HG03520 (cell line): ENCODE results near the gene IRF8.

ENCODE experiments used
- ATAC-seq: cut with Tn5 transposase; IDR thresholded peaks from one replicate; pipeline ENCODE4 v1.9.1; 2021; ENCODE audit warnings: mild to moderate bottlenecking, moderate library complexity; ENCODE audit not compliant: unreplicated experiment

Gene IRF8

DNA sequence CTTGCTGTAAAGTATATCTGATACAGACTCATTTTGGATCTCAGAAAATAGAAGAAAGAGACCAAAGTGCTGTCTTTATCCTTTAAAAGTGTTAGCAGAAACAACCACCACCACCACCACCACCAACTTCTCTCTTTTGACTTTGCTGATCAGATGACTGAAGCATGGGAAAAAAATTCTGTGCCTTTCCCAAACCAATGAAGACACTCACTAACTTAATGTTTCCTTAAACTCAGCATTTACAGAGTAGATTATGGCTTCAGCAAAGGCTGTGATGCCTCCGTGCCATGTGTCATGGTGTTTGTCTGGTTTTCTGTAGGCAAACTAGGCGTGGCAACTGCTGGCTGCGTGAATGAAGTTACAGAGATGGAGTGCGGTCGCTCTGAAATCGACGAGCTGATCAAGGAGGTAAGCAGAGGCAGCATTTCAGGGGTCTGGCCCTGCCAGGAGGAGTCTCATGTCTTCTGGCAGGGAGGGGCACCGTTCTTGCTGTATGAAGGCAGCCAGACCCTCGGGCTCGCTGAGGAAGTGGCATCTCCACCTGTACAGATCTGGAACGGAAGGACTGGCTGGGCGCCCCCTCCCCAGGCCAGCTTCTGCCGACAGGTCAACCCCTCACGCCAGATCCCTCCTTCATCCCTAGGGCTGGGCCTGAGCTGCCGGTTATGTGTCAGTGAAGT is 12.4 kb downstream of the IRF8 start:
- ATAC-seq: no peak

DNA sequence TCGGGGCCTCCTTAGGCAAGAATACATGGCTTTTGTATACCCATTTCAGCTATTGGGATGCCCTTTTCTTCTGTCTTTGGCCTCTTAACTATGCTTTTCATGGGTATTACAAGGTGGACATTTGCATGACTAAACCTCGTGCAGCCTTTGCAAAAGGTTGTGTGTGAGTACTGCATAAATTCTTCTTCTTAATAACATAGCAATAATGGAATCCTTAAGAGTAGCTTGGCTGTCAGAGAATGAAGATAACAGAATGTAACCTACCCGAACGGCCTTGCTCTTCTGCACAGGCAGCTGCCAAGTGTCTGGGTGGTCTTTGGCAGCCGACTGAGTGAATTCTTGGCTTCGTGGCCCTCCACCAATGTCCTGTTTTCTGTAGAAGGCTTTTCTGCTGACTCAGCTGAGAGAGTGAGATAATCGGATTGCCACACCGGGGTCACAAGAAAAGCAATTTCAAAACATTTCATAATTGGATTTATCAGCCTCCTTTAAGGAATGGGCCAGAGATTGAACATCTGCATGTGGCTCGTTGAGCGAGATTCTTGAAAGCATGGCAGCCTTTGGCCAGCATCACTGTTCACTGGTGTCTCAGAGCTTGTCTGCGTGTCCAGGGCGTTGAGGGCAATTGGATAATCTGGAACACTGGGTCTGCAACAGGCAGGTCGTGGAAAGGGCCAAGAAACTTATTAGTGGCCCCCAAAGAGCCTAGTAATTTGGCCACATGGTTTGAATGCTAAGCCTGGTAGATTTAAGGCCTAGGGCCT is 13.4 kb downstream of the IRF8 start:
- ATAC-seq: no peak

DNA sequence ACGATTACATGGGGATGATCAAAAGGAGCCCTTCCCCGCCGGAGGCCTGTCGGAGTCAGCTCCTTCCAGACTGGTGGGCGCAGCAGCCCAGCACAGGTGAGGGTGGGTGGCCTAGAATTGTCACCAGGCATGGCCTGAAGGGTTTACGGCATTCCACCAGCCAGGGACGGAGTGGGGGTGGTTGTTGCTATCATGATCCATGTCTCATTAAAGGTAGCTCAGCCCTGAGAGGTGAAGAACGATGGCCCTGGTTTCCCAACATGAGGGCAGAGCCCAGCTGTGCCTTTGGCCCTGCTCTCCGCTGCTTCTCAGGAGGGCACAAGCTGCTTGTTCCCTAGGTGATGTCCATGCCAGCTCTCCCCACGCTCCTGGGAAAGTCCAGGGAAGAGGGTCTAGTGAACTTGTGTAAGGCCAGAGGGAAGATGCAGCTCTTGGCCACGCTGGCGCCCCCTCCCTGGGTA is 14.2 kb downstream of the IRF8 start:
- no peak for ATAC-seq

DNA sequence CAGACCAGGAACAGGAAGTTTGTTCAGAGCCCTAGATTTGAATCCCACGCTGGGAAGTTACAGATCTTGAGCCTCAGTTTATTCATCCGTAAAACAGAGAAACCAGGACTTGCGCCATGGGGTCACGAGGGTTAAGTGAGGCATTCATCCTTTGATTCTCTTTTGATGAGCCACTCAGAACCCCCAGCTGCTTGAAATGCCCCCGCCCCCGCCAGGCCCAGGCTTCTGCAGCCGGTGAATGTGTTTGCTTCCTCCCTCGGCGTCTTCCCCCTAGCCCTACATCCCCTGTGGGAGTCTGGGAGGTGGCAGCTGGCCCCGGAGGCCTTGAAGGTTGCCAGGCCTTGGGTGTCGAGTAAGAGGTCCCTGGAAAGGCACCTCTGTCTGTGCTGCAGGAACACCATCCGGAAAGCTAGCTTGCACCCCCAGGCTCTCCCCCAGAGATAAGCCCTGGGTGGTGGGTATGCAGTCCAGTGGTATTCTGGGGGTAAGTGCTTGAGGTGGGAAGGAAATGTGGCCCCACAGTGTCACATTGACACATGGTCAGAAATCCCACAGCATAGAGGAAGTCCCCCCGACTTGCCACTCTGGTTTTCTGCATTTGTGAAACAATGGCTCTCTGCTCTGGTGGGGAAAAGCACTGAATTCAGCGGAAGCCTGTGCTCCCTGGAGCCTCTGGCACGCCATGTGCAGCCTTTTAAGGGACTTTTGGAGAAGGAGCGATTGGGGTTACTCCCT is 14.9 kb downstream of the IRF8 start:
- ATAC-seq: no peak

DNA sequence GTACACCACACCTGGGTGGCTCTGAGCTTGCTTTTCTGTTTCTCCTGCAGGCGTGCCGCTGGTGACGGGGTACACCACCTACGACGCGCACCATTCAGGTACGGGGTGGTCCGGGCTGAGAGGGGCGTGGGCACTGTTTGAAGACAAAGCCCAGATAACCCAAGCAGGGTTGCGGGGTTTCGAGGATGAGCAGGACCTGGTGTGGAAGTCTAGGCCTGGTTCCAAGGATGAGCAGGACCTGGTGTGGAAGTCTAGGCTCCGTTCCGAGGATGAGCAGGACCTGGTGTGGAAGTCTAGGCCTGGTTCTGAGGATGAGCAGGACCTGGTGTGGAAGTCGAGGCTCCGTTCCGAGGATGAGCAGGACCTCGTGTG is 15.4 kb downstream of the IRF8 start:
- ATAC-seq: no peak

DNA sequence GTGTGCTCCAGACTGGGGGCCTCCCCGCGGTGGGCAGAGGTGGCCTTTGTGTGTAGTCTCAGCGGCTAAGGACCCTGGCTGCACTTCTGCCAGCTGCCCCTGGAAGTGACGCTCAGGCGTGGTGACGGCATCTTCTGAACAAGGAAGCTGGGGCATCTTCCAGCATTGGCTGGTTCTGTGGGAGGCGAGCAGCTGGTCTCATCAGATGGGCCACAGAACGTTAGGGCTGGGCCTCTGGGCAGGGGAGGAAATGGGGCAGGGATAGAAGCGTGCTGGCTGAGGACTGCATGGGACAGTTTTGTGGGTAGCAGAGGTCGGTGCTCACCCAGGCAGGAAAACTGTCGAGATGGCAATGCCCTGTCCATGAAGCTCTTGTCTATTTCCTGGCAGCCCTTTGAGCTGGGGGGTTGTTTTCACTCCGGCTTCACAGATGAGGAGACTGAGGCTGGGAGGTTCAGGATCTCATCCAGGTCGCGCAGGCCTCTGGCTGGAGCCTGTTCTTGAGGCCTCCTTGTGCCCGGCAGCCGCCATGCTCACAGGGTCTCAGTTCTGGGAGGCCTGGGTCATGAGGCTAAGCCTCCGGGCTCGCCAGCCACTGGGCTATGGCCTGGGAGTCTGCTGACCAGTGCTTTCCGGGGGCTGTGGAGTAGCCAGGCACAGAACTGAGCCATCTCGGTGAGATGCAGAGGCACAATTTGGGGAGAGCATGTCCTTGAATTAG is 16.3 kb downstream of the IRF8 start:
- ATAC-seq: no peak

DNA sequence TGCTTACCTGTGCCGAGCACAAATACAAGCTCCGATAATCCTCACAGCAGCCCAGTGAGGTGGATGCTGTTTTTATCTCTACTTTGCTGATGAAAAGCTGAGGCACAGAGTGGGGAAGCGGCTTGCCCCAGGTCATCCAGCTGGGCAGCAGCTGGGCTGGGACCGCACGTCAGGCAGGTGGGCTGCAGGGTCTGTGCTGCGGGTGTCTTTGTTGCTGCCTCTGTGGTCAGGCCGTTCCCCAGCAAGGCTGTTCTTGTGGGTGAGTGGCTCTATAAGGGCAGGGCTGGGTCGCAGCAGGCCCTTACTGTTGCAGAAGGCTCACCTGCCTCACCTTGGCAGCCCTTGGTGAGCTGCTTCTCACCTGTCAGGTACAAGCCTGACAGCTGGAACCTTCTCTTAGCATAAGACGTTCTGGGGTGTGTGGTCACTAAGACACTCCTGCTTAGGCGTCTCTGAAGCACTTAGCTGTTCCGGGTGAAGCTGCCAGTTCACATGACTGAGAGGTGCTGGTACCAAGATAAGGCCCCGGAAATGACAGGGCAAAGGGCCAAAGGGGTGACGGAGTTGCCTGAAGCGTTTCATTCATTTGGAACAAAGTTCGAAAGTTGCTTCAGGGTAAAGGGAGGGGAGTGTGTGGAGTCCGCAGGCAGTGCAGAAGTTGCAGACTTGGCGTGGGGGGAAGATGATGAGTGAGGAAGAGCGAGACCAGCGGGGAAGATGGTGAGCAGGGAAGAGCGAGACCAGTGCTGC is 17.4 kb downstream of the IRF8 start:
- no peak for ATAC-seq

DNA sequence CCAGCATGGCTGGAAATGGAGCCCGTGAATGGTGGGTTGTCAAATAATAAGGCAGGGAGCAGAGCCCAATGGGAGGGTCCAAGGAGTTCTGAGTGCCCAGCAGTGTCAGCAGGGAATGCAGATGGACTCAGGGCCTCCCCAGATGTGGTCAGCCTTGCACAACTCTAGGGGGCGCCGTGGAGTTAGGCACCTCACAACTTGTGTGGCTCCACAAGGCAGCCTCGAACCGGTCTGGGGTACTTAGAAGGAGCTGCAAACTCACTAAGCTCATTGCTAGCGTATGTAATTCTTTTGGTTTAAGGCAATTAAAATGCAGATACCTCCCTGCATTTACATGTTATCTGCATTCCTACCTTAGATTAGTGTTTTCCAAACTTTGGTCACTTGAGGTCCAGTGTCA is 18.1 kb downstream of the IRF8 start:
- ATAC-seq: no peak

DNA sequence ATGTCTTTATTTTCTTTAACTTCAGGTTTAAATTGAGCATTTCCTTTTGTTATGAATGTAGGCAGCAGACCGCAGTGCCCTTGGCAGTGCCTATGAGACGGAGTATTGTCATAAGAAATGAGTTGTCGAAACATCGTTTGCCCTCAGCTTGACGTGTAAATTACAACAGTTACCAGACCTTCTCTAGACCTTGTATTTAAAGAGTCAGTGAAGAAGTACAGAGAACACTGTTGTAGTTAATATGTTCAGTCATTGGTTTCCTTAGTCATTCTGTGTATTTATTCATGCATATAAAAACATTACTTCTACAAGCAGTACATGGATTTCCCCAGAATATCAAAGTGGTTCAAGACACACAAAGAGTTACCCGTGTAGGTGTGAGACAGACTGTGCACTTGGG is 19.0 kb downstream of the IRF8 start:
- no peak for ATAC-seq

DNA sequence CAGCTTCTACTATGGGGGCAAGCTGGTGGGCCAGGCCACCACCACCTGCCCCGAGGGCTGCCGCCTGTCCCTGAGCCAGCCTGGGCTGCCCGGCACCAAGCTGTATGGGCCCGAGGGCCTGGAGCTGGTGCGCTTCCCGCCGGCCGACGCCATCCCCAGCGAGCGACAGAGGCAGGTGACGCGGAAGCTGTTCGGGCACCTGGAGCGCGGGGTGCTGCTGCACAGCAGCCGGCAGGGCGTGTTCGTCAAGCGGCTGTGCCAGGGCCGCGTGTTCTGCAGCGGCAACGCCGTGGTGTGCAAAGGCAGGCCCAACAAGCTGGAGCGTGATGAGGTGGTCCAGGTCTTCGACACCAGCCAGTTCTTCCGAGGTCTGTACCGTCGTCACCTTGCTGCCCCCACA is 19.5 kb downstream of the IRF8 start:
- no peak for ATAC-seq

DNA sequence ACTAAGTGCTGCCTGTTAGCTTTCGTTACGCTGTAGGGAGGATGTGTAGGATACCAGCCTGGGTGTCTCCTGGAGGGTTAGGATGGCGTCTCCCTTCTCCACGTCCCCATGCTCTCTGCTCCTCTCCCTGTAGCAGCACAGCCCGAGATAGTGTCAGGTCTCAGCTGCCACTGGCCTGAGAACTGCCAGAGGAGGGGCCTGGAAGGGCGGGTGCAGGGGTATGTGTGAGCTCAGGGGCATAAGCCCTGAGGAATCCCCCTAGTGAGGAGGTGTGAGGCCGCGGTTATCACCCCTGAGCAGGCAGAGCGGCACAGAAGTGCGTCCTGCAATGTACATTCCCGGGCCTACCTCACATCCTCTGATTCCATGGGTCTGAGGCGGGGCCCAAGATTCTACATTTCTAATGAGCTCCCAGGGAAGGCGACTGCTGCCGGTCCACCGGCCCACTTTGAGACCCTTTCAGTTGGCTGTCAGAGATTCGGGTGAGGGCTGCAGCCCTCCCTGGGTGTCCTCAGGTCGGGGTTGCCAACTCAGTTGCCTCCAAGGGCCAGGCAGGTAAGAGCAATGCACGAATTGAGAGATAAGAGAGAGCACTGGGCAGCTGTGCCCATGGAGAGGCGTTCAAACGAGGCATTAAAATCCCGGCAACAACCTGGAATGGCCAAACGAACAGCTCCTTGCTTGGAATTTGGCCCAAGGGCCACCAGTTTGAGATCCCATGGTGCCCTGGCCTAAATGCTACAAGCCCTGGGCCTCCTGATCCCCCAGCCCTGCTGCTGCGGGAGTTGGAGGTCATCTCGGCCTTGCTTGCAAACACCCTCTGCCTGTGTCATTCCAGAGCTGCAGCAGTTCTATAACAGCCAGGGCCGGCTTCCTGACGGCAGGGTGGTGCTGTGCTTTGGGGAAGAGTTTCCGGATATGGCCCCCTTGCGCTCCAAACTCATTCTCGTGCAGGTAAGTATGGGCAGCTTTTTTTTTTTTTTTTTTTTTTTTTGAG is 20.6 kb downstream of the IRF8 start:
- no peak for ATAC-seq

DNA sequence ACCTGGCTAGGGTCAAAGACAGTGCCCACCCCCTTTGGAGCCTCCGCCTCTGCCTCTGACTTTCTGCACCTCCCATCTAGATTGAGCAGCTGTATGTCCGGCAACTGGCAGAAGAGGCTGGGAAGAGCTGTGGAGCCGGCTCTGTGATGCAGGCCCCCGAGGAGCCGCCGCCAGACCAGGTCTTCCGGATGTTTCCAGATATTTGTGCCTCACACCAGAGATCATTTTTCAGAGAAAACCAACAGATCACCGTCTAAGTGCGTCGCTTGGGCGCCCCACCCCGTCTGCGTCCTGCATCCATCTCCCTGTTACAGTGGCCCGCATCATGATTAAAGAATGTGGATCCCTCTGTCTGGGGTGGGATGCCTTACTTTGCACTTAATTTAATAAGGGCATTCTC is 22.1 kb downstream of the IRF8 start:
- ATAC-seq: no peak

DNA sequence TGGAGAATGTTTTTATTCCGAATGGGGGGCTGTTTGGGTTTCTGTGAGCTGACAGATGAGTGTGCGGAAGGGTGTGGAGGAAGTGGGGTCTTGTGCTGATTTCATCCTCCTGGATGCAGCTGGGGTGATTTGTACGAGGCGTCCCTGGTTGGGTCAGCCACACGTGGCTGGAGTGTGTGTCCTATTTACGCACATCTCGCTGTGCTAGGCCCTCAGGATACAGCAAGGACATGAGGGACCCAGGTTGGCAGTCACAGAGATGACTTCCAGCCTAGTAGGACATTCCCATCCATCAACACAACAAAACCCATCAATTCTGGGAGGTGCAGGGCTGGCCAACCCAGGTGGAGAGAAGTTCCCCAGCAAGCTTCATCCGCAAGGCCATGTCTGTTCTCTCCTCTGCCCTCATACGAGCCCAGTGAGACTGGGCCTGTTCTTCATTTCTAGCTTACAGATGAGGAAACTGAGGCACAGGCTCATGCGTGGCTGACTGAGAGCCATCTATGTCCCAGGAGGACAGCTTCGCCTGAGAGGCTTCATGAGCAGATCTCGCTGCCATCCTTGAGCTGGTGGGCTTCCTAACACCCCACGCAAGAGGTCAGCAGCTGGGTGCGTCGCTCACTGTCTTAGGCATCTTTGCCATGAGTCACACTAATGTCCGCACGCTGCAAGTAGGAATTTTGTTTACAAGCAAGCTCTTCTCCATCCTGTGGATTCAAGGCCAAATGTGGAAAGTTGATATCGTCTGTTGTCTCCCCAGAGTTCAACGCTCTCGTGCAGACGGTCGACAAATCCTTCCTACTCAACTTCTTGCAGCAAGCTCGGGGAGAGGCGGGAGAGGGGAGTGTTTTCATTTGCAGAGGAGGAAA is 24.4 kb downstream of the IRF8 start:
- no peak for ATAC-seq

DNA sequence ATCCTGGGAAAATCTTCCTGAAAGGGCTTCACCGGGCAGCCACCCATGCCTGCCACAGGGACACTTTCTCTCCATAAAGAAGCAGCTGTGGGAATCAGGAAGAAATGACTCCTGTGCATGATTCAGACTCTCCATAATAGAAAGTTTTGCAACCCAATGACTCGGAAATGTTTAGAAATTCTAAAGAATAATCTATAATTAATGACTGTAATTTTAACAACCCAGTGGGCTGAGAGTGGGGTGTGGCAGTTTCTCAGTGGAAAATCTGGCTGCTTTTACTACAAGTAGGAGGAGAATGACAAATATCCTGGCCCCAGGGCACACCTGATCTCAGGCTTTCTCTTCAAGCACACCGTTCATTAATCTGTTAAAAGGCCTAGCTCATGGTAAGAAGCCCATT is 25.7 kb downstream of the IRF8 start:
- ATAC-seq: no peak

DNA sequence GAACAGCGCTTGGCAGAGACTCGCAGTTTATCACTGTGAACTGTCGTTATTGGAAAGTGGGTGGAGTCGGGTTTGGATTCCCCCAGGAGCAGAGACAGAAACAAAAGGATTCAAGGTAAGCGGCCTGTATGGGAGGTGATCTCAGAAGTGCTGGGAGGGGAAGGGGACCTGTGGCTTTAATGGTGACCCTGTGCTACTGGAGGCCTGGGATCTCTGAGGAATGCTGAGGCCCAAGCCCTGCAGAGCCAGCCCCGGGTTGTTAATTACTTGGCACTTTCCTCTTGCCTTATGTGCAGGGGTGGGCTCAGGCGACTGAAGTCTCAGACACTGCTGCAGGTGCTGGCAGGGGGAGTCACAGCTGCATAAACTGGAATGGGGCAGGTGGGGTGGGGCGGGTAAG is 27.4 kb downstream of the IRF8 start:
- no peak for ATAC-seq

DNA sequence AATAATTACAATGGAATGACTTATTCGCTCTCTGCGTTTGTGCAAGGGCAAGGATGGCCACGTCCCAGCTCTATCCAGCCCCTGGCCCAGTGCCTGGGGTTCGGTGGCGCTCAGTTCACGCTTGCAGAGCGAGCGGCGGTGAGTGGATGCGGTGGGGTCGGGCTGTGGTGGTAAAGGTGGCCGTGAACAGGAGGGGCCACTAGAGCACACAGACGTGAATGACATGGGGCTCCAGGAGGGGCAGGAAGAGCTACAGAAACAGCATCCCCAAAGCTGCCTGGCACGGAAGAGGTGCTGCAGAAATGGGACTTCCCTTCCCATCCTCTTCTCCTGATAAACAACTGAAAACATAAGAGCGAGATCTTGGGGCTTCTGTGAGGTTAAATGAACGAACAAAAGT is 28.4 kb downstream of the IRF8 start:
- ATAC-seq: no peak

DNA sequence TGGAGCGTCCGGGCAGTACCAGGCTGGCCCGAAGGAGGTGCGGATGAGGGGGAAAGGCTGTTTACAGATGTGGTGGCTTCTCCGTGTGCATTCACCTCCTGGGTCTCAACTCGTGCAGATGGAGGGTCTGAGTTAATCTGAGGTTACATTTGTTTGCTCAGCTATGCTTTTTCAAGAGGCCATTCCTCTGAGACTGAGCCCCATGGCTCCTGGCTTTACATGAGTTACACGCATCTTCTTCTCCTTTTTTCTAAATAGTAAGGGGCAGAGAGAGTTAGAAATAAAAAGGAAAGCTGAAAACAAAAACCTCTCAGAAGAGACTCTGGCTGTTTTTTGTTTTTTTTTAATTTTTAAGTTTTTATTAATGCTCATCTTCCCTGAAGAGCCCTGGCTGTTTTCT is 29.0 kb downstream of the IRF8 start:
- no peak for ATAC-seq

DNA sequence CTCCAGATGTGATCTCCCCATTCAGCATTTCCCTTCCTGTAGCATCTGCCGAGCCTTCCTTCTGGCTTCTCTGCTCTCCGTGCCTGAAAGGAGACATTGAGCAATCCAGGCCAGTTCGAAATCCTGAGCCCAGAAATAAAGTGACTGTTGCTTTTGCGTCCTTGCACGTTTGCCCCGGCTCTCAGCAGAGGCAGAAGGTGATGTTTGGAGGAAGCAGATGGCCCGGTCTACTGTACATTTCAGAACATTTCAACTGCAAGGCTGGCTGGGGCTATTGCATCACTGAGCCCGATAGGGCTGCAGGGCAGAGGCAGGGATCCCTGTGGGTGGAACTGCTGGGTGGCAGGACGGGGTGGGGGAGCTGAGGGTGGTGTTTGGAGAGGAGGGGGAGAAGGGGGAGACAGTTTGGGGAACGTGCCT is 29.4 kb downstream of the IRF8 start:
- no peak for ATAC-seq
